ENCODE results near the gene MBD3. TPM values are rescaled to one million over a fixed set of nuclear protein-coding genes. Genes with fewer than 3 reads are reported as not detected.

MBD3 gene
- total RNA-seq, 1 donor from 2014 or later: 133 TPM

DNA sequence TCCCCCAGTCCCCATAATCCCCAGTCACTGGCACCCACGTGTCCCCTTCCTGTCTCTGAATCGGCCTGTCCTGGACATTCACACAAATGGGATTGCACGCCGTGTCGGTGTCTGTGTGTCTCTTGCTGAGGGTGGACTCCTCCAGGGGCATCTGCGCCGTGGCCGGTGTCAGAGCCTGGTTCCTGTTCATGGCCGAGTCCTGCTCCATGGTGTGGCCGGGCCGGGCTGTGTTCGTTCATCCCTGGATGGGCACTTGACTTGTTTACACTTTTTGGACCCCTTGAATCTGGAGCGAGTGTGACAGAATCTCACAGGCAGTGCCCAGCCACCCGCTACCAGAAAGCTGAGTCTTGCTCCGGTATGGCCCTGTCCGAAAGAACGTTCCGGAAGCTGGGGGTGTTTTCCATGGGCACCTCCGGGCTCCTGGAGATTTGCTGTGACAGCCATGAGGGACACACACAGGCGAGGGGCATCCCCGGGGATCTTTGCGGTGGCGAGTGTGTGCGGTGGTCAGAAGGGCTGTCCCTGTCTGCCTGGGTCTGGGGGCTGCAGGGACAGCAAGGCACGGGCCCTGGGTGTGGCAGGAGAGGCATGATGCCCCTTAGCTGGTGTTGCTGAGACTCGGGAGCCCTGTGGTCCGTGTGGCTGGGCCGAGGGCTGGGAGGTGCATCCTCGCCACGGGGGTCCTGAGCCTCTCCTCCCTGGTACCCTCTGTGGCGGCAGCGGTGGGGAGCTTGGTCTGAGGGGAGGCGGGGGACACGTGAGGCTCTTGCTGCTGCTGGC is 18.1 kb downstream of the MBD3 start:
- Mint-ChIP-seq H3K9me3 (ENCODE audit: low read depth) (no peaks in the 10 kb centered on the region), H3K4me1 (ENCODE audit: low read depth) (peaks cover 3% of the 10 kb centered on the region), H3K36me3 (ENCODE audit: insufficient read depth) (peaks cover 2% of the 10 kb centered on the region), H3K27me3 (peaks cover 12% of the 10 kb centered on the region), H3K27ac (peak overlapping the region; percentile 50), H3K4me3 (ENCODE audit: low read depth) (no peak overlapping the region)
- no peak for DNase-seq (ENCODE audit: low spot score, unreplicated experiment)
- TF ChIP-seq, protein P1, sequence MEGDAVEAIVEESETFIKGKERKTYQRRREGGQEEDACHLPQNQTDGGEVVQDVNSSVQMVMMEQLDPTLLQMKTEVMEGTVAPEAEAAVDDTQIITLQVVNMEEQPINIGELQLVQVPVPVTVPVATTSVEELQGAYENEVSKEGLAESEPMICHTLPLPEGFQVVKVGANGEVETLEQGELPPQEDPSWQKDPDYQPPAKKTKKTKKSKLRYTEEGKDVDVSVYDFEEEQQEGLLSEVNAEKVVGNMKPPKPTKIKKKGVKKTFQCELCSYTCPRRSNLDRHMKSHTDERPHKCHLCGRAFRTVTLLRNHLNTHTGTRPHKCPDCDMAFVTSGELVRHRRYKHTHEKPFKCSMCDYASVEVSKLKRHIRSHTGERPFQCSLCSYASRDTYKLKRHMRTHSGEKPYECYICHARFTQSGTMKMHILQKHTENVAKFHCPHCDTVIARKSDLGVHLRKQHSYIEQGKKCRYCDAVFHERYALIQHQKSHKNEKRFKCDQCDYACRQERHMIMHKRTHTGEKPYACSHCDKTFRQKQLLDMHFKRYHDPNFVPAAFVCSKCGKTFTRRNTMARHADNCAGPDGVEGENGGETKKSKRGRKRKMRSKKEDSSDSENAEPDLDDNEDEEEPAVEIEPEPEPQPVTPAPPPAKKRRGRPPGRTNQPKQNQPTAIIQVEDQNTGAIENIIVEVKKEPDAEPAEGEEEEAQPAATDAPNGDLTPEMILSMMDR (IDR thresholded peaks at IDR 0.05; ENCODE audit: unreplicated experiment): no peak

DNA sequence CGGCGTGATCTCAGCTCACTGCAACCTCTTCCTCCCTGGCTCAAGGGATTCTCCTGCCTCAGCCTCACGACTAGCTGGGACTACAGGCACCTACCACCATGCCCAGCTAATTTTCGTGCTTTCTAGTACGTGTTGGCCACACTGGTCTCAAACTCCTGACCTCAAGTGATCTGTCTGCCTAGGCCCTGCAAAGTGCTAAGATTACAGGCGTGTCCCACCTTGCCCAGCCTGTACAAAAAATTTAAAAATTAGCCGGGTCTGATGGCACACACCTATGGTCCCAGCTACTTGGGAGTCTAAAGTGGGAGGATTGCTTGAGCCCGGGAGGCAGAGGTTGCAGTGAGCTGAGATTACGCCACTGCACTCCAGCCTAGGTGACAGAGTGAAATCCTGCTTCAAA is 19.9 kb downstream of the MBD3 start:
- no peaks in the 10 kb centered on the region for H3K9me3 Mint-ChIP-seq (ENCODE audit: low read depth)
- H3K27ac Mint-ChIP-seq: peak overlapping the region; percentile 41
- H3K36me3 Mint-ChIP-seq (ENCODE audit: insufficient read depth): no peaks in the 10 kb centered on the region
- TF ChIP-seq, protein P1 (IDR thresholded peaks at IDR 0.05; ENCODE audit: unreplicated experiment): no peak
- H3K4me3 Mint-ChIP-seq (ENCODE audit: low read depth): no peak overlapping the region
- peaks cover 3% of the 10 kb centered on the region for H3K4me1 Mint-ChIP-seq (ENCODE audit: low read depth)
- peaks cover 12% of the 10 kb centered on the region for H3K27me3 Mint-ChIP-seq
- no peak for DNase-seq (ENCODE audit: low spot score, unreplicated experiment)

DNA sequence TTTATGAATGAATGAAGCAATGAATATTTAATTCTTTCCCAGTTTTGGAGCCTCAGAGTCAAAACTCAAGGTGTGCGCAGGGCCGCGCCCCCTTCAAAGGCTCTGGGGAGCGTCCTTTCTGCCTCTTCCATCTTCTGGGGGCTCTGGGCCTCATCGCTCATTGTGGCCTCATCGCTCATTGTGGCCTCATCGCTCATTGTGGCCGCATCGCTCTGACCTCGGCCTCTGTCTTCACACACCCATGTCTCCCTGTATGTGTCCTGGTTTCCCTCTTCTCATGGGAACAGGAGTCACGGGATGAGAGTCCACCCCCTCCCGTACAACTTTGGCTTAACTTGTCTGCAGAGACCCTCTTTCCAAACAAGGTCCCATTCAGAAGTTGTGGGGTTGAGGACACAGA is 21.3 kb downstream of the MBD3 start:
- H3K9me3 Mint-ChIP-seq (ENCODE audit: low read depth): no peaks in the 10 kb centered on the region
- peaks cover 12% of the 10 kb centered on the region for H3K27me3 Mint-ChIP-seq
- no peak overlapping the region for H3K4me3 Mint-ChIP-seq (ENCODE audit: low read depth)
- no peaks in the 10 kb centered on the region for H3K36me3 Mint-ChIP-seq (ENCODE audit: insufficient read depth)
- TF ChIP-seq, protein P1 (IDR thresholded peaks at IDR 0.05; ENCODE audit: unreplicated experiment): no peak
- H3K4me1 Mint-ChIP-seq (ENCODE audit: low read depth): peaks cover 3% of the 10 kb centered on the region
- no peak for DNase-seq (ENCODE audit: low spot score, unreplicated experiment)
- H3K27ac Mint-ChIP-seq: no peak overlapping the region

DNA sequence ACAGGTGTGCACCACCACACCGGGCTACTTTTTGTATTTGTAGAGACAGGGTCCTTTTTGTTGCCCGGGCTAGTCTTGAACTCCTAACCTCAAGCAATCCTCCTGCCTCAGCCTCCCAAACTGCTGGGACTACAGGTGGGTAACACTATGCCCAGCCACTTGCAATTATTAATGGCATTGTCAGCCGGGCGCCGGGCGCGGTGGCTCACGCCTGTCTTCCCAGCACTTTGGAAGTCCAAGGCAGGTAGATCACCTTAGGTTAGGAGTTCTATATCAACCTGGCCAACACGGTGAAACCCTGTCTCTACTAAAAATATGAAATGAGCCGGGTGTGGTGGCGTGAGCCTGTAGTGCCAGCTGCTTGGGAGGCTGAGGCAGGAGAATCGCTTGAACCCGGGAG is 21.8 kb downstream of the MBD3 start:
- no peaks in the 10 kb centered on the region for H3K36me3 Mint-ChIP-seq (ENCODE audit: insufficient read depth)
- no peak for DNase-seq (ENCODE audit: low spot score, unreplicated experiment)
- H3K4me3 Mint-ChIP-seq (ENCODE audit: low read depth): no peak overlapping the region
- no peaks in the 10 kb centered on the region for H3K9me3 Mint-ChIP-seq (ENCODE audit: low read depth)
- TF ChIP-seq, protein P1 (IDR thresholded peaks at IDR 0.05; ENCODE audit: unreplicated experiment): no peak
- peaks cover 3% of the 10 kb centered on the region for H3K4me1 Mint-ChIP-seq (ENCODE audit: low read depth)
- H3K27ac Mint-ChIP-seq: no peak overlapping the region
- H3K27me3 Mint-ChIP-seq: peaks cover 12% of the 10 kb centered on the region

DNA sequence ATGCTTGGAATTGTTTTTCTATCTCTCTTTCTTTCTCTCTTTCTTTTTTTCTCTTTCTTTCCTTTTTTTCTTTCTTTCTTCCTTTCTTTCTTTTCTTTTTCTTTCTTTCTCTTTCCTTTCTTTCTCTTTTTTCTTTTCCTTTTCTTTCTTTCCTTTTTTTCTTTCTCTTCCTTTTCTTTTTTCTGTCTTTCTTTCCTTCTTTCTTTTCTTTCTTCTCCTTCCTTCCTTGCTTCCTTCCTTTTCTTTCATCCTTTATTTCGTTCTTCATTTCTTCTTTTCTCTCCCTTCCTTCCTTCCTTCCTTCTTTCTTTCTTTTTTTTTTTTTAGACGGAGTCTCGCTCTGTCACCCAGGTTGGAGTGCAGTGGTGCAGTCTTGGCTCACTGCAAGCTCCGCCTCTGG is 22.7 kb downstream of the MBD3 start:
- H3K36me3 Mint-ChIP-seq (ENCODE audit: insufficient read depth): no peaks in the 10 kb centered on the region
- H3K4me1 Mint-ChIP-seq (ENCODE audit: low read depth): peaks cover 10% of the 10 kb centered on the region
- peak overlapping the region; percentile 90 for H3K27ac Mint-ChIP-seq
- DNase-seq (ENCODE audit: low spot score, unreplicated experiment): no peak
- TF ChIP-seq, protein P1 (IDR thresholded peaks at IDR 0.05; ENCODE audit: unreplicated experiment): no peak
- H3K9me3 Mint-ChIP-seq (ENCODE audit: low read depth): no peaks in the 10 kb centered on the region
- H3K4me3 Mint-ChIP-seq (ENCODE audit: low read depth): peak overlapping the region; percentile 66
- H3K27me3 Mint-ChIP-seq: peaks cover 12% of the 10 kb centered on the region
